ENCODE results near the gene SIT1.

DNA sequence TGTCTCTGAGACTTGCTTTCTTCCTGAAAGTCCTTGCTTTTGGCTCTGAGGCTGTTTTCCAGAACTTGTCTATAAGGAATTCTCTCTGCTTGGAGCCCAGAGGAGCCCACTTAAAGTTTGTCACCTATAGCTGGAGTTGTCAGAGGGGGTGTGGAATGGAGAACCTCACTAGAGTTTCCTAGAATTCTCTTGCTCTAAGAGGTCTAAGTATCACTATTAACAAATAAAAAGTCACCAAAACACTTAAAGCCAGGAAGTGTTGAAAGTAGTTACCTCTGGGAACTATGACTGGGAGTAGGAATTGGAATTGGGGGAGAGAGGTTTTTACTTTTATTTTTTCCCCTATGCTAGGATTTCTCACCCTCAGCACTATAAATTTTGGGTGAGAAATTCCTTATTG is 15.0 kb downstream of the SIT1 start:
- TF ChIP-seq GATA2 (IDR thresholded peaks at IDR 0.05; ENCODE audit: low read depth, low read length): no peak
- no peak for TF ChIP-seq GATA3 (IDR thresholded peaks at IDR 0.05; ENCODE audit: low read depth, low read length)

Measured in SH-SY5Y (cell line).